ENCODE measurements around the gene BRD3OS.

GRCh38 chr9:134051319-134051718 lies 26.0 kb downstream of the BRD3OS start:
- TF ChIP-seq EZH2phosphoT487 (IDR thresholded peaks at IDR 0.05; ENCODE audit: insufficient read depth, low read depth) (no peak), EZH2 (IDR thresholded peaks at IDR 0.05; ENCODE audit: insufficient read depth, poor library complexity, severe bottlenecking) (no peak)
